GM12864 (cell line): ENCODE measurements around the gene SGTB.
A peak's percentile ranks its signal among the peaks of the same experiment; 100 is the strongest.

Source experiments
- DNase-seq: peaks from one replicate; pipeline ENCODE4 v3.0.0-alpha.2; 2011; ENCODE audit warnings: low read depth
- H3K4me3 ChIP-seq: 2 replicates; pipeline ENCODE4 v1.5.1; 2011; ENCODE audit warnings: mild to moderate bottlenecking, low read depth, low read length, control low read depth
- CTCF ChIP-seq: IDR thresholded peaks from 2 replicates; pipeline ENCODE4 v1.5.1; 2011; ENCODE audit warnings: low read depth, mild to moderate bottlenecking, moderate library complexity, low read length, control low read depth, inconsistent platforms; ENCODE audit errors: missing control alignments

SGTB gene

DNA sequence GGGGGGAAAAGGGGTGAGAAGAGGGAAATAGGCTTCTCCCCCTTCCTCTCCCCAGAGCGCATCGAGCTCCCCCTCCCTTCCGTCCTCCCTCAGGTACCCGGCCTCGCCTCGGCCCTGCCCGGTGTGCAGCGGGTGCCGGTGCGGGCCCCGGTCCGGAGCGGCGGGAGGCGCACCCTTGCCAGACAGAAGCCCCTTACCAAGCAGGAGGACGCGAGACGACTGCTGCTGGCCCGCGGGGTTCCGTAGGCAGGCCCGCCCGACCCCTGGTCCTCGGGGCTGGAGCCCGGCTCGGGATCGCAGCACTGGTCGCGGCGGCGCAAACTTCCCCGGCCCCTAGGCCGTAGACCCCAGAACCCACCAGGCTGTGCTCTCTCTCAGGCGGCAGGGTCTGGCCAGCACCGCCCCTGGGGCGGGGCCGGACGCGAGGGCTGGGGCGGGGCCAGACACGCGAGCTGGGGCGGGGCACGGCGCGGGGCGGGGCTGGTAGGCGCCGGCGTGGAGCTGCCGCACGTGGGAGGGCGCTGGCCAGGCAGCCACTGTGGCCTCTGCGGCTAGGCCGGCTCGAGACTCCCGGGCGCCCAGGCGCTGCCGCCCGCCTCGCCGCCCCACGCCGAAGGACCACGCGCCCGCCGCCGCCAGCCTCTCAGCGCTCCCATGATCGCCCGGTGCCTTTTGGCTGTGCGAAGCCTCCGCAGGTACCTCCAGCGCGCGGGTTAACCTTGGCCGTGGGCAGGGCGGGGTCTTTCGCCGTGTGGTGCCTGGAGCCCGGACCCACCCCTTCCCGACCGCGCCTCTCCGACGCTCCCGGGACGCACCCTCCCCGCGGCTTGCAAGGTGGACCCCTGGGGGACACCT, at the start of gene SGTB, which contains the start of gene NLN:
Gene SGTB (minus strand): TSS at position 390 of the 855 bp plus-strand sequence. CDS start 1,302 bp downstream, outside the sequence.
Gene NLN (plus strand): TSS at position 486 of the 855 bp plus-strand sequence. CDS start 169 bp downstream, at position 655.
- DNase-seq, result no peak
- TF ChIP-seq CTCF, result no peak
- H3K4me3 ChIP-seq, result peak within 1 kb of the TSS; percentile 74

- TF ChIP-seq CTCF, result no peak
- DNase-seq, result no peak
- H3K4me3 ChIP-seq, result no peak overlapping the region
Measured at GRCh38 chr5:65771266-65771665, 49.4 kb upstream of the SGTB start.

DNA sequence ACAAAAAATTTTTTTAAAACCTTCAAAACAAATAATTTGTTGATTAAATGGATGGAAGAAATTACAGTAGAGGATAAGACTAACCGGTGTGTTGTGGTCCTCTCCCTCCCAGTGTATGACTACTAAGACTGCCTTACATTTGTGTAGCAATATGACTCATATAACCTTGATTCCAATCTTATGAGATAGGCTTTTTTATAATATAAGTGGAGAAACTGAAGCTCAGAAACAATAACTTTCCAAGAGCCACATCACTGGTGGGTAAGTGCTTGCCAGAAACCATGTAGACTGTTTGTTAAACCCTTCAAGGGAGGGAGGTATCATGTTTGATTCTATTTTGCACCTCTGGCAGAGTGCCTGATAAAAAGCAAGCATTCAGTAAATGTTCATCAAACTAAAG, 47.6 kb upstream of the SGTB start:
- TF ChIP-seq CTCF, result no peak
- no peak overlapping the region for H3K4me3 ChIP-seq
- DNase-seq, result no peak

DNA sequence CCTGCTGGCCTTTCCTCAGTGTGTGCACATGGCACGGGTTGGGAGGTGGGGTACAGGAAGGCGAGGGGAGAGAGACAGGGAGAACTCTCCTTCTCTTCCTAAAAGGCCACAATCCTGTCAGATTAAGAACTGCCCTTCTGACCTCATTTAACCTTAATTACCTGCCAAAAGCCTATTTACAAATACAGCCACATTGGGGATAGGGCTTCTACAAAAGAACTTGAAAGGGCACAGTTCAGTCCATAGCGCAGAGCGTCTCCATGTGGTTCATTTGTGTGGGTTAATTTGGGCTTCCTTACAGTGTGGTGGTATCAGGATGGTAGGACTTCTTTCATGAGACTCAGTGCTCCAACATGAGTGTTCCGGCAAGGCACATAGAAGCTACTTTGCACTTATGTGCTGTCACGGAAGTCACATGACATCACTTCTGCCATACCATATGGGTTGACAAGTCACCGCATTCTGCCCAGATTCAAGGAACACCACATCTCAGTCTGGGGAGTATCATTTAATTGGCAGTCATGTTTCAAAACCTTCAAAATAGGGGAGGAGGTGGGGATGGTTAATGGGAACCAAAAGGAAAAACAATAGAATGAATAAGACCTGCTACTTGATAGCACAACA, 46.9 kb upstream of the SGTB start:
- TF ChIP-seq CTCF, result no peak

GRCh38 chr5:65767565-65767964, 45.7 kb upstream of the SGTB start:
- no peak for TF ChIP-seq CTCF
- H3K4me3 ChIP-seq, result no peak overlapping the region
- no peak for DNase-seq

More for the DNA sequence above, 46.9 kb upstream of the SGTB start:
- no peak overlapping the region for H3K4me3 ChIP-seq
- no peak for DNase-seq

- H3K4me3 ChIP-seq, result no peak overlapping the region
- TF ChIP-seq CTCF, result no peak
- no peak for DNase-seq
Measured at GRCh38 chr5:65766781-65767180, 44.9 kb upstream of the SGTB start.
